Spinal cord (tissue), 10 donors: ENCODE measurements around the gene OPHN1. TPM values are rescaled to one million over a fixed set of nuclear protein-coding genes. Genes with fewer than 3 reads are reported as not detected.
A peak's percentile ranks its signal among the peaks of the same experiment; 100 is the strongest.
"Not testable (repeated sequence)": the region's sequence is repeated elsewhere in the genome, so short reads cannot be mapped to it uniquely, and the experiment has no call there.

Experiments
- DNase-seq, 6 donors: peaks; one replicate each; pipeline versions ENCODE4 v3.0.0 to v3.0.0-alpha.2; 2013 to 2015; ENCODE audit warnings: low spot score in 6 of 6, low read depth in 4 of 6
- H3K27ac ChIP-seq: one replicate; pipeline ENCODE4 v1.5.1; 2013; ENCODE audit warnings: low read depth, low read length, control low read depth
- H3K27me3 ChIP-seq: one replicate; pipeline ENCODE4 v1.6.1; 2013; ENCODE audit warnings: low read length; ENCODE audit not compliant: control insufficient read depth, insufficient read depth
- H3K36me3 ChIP-seq: one replicate; pipeline ENCODE4 v1.6.1; 2013; ENCODE audit warnings: low read length; ENCODE audit not compliant: control insufficient read depth, insufficient read depth
- H3K4me1 ChIP-seq: one replicate; pipeline ENCODE4 v1.6.1; 2013; ENCODE audit warnings: low read length; ENCODE audit not compliant: control insufficient read depth, insufficient read depth
- H3K4me3 ChIP-seq: one replicate; pipeline ENCODE4 v1.5.1; 2013; ENCODE audit warnings: low read depth, low read length, control low read depth
- H3K9me3 ChIP-seq: one replicate; pipeline ENCODE4 v1.6.1; 2013; ENCODE audit warnings: low read length; ENCODE audit not compliant: control insufficient read depth, insufficient read depth
- WGBS: methylation state at CpG from one replicate; pipeline ENCODE4 v1.1.5; 2013; ENCODE audit warnings: missing lambda C conversion rate; ENCODE audit not compliant: insufficient coverage; 5-methylcytosine and 5-hydroxymethylcytosine counted together
- polyA plus RNA-seq, 2 donors: library from polyadenylated mRNA; unstranded; fragments of 120-200 nt; gene quantifications; one replicate each; pipeline ENCODE4 v1.2.1, GENCODE V29; 2013; ENCODE audit not compliant: insufficient read length in 2 of 2
- total RNA-seq, 2 donors: library from RNA; depleted of rRNA in 1 of 2; stranded (reverse); fragments of 120-200 nt in 1 of 2; fragments of >200 nt in 1 of 2; gene quantifications; one replicate each; pipeline versions ENCODE4 v1.2.3 to v1.2.4, GENCODE V29; 2013 to 2014
- donor health status: healthy.

OPHN1 gene
- total and polyA plus RNA-seq, 4 donors, result 22.3 to 52.6 (median 30.3) TPM

GRCh38 chrX:68354879-68355628 lies 78.2 kb downstream of the OPHN1 start:
- H3K27me3 ChIP-seq, result no peaks in the 10 kb centered on the region
- no peaks in the 10 kb centered on the region for H3K9me3 ChIP-seq
- peak in 1 of 6 donors; percentile 5 for DNase-seq
- H3K36me3 ChIP-seq, result no peaks in the 10 kb centered on the region
- no peak overlapping the region for H3K27ac ChIP-seq
- 60% methylated on average over 1 of the region's 3 CpGs for WGBS
- H3K4me1 ChIP-seq, result no peaks in the 10 kb centered on the region
- no peak overlapping the region for H3K4me3 ChIP-seq

GRCh38 chrX:68345025-68345424 lies 88.3 kb downstream of the OPHN1 start:
- whole genome bisulfite sequencing, result no CpG with 5 or more reads among the region's 1 CpG
- no peaks in the 10 kb centered on the region for H3K9me3 ChIP-seq
- no peak overlapping the region for H3K27ac ChIP-seq
- H3K4me3 ChIP-seq, result no peak overlapping the region
- no peaks in the 10 kb centered on the region for H3K27me3 ChIP-seq
- no peak for DNase-seq
- H3K36me3 ChIP-seq, result no peaks in the 10 kb centered on the region
- H3K4me1 ChIP-seq, result no peaks in the 10 kb centered on the region

- WGBS, result 100% methylated on average over 1 of the region's 3 CpGs
- no peak overlapping the region for H3K4me3 ChIP-seq
- no peaks in the 10 kb centered on the region for H3K9me3 ChIP-seq
- no peaks in the 10 kb centered on the region for H3K27me3 ChIP-seq
- H3K4me1 ChIP-seq, result no peaks in the 10 kb centered on the region
- H3K27ac ChIP-seq, result no peak overlapping the region
- no peaks in the 10 kb centered on the region for H3K36me3 ChIP-seq
- DNase-seq, result no peak
Measured at GRCh38 chrX:68343551-68343950, 89.7 kb downstream of the OPHN1 start.

- H3K27me3 ChIP-seq, result no peaks in the 10 kb centered on the region
- H3K27ac ChIP-seq, result no peak overlapping the region
- DNase-seq, result peak; percentile 35 to 91 (median 48)
- WGBS, result 21% methylated on average over 4 of the region's 4 CpGs
- peaks cover 12% of the 10 kb centered on the region for H3K4me1 ChIP-seq
- no peaks in the 10 kb centered on the region for H3K36me3 ChIP-seq
- no peaks in the 10 kb centered on the region for H3K9me3 ChIP-seq
- H3K4me3 ChIP-seq, result no peak overlapping the region
Measured at GRCh38 chrX:68332201-68332731, 101.0 kb downstream of the OPHN1 start.

GRCh38 chrX:68326841-68327240 lies 106.5 kb downstream of the OPHN1 start:
- H3K27me3 ChIP-seq, H3K36me3 ChIP-seq: not testable (repeated sequence)

GRCh38 chrX:68307769-68308168 lies 125.5 kb downstream of the OPHN1 start:
- H3K27me3 ChIP-seq, result no peaks in the 10 kb centered on the region
- WGBS, result no CpG with 5 or more reads among the region's 1 CpG

More at GRCh38 chrX:68326841-68327240, 106.5 kb downstream of the OPHN1 start:
- not testable (repeated sequence) for H3K27ac ChIP-seq, H3K9me3 ChIP-seq, H3K4me3 ChIP-seq, DNase-seq, H3K4me1 ChIP-seq
- WGBS, result no CpG with 5 or more reads among the region's 30 CpGs

GRCh38 chrX:68304602-68305001 lies 128.7 kb downstream of the OPHN1 start:
- DNase-seq, result no peak
- no peak overlapping the region for H3K27ac ChIP-seq
- H3K9me3 ChIP-seq, result no peaks in the 10 kb centered on the region
- H3K27me3 ChIP-seq, result no peaks in the 10 kb centered on the region
- no peaks in the 10 kb centered on the region for H3K36me3 ChIP-seq
- no peak overlapping the region for H3K4me3 ChIP-seq
- no CpG with 5 or more reads among the region's 1 CpG for WGBS
- no peaks in the 10 kb centered on the region for H3K4me1 ChIP-seq

More at GRCh38 chrX:68307769-68308168, 125.5 kb downstream of the OPHN1 start:
- H3K36me3 ChIP-seq, result no peaks in the 10 kb centered on the region
- H3K4me1 ChIP-seq, result no peaks in the 10 kb centered on the region
- DNase-seq, result no peak
- H3K9me3 ChIP-seq, result no peaks in the 10 kb centered on the region
- H3K27ac ChIP-seq, result no peak overlapping the region
- H3K4me3 ChIP-seq, result no peak overlapping the region

- Histone ChIP-seq H3K4me1 (no peaks in the 10 kb centered on the region), H3K36me3 (no peaks in the 10 kb centered on the region), H3K27ac (no peak overlapping the region), H3K4me3 (no peak overlapping the region), H3K27me3 (no peaks in the 10 kb centered on the region), H3K9me3 (no peaks in the 10 kb centered on the region)
- no peak for DNase-seq
- 81% methylated on average over 2 of the region's 2 CpGs for WGBS
Measured at GRCh38 chrX:68299898-68300297, 133.4 kb downstream of the OPHN1 start.

- H3K36me3 ChIP-seq, result no peaks in the 10 kb centered on the region
- no peak for DNase-seq
- WGBS, result 77% methylated on average over 3 of the region's 3 CpGs
- no peak overlapping the region for H3K4me3 ChIP-seq
- H3K27ac ChIP-seq, result no peak overlapping the region
- peaks cover 4% of the 10 kb centered on the region for H3K4me1 ChIP-seq
- no peaks in the 10 kb centered on the region for H3K27me3 ChIP-seq
- no peaks in the 10 kb centered on the region for H3K9me3 ChIP-seq
Measured at GRCh38 chrX:68292471-68292870, 140.8 kb downstream of the OPHN1 start.

- no peak for DNase-seq
- Histone ChIP-seq H3K27me3 (no peaks in the 10 kb centered on the region), H3K27ac (no peak overlapping the region), H3K36me3 (no peaks in the 10 kb centered on the region), H3K4me3 (no peak overlapping the region), H3K4me1 (peaks cover 4% of the 10 kb centered on the region), H3K9me3 (no peaks in the 10 kb centered on the region)
Measured at GRCh38 chrX:68288127-68288526, 145.2 kb downstream of the OPHN1 start.
